Measurements from ENCODE around the gene NPAS2.

Gene NPAS2

GRCh38 chr2:100818606-100819369 lies 1.2 kb upstream of the NPAS2 start:
- no peak for DNase-seq
- no peak overlapping the region for H3K4me3 ChIP-seq (ENCODE audit: low read length)
- no peaks in the 10 kb centered on the region for H4K20me1 ChIP-seq (ENCODE audit: insufficient read depth, low read length)
- H3K9me2 ChIP-seq (replicated peaks; ENCODE audit: insufficient read depth, low read length) = no peaks in the 10 kb centered on the region
- H3K9me3 ChIP-seq (replicated peaks; ENCODE audit: insufficient read depth, low read length) = no peaks in the 10 kb centered on the region
- no peak overlapping the region for H3K9ac ChIP-seq (ENCODE audit: low read length)
- H3K4me1 ChIP-seq (ENCODE audit: low read length) = 0 out of 2 replicates have a peak, but pooled peaks cover 3% of the 10 kb centered on the region
- H3K27me3 ChIP-seq (replicated peaks; ENCODE audit: insufficient read depth, low read length) = no peaks in the 10 kb centered on the region
- H3K36me3 ChIP-seq (replicated peaks; ENCODE audit: insufficient read depth, low read length) = no peaks in the 10 kb centered on the region
- no peak for TF ChIP-seq EZH2 (optimal IDR thresholded peaks at IDR 0.05; ENCODE audit: low read depth, low read length)
- TF ChIP-seq CTCF (IDR thresholded peaks at IDR 0.05; ENCODE audit: low read length) = no peak
- TF ChIP-seq EZH2phosphoT487 (IDR thresholded peaks at IDR 0.05; ENCODE audit: low read length) = no peak
- no peaks in the 10 kb centered on the region for H3K79me2 ChIP-seq (ENCODE audit: low read length)
- H3F3A ChIP-seq (ENCODE audit: insufficient read depth, low read length) = no peaks in the 10 kb centered on the region
- H2AFZ ChIP-seq (ENCODE audit: low read length) = no peak overlapping the region
- H3K27ac ChIP-seq (ENCODE audit: low read length) = no peak overlapping the region
- no peak overlapping the region for H3K4me2 ChIP-seq (ENCODE audit: low read depth, low read length)

- Histone ChIP-seq H3F3A (ENCODE audit: insufficient read depth, low read length) (no peaks in the 10 kb centered on the region), H3K4me2 (ENCODE audit: low read depth, low read length) (no peak overlapping the region), H3K4me1 (ENCODE audit: low read length) (no peaks in the 10 kb centered on the region), H3K79me2 (ENCODE audit: low read length) (no peaks in the 10 kb centered on the region), H3K36me3 (replicated peaks; ENCODE audit: insufficient read depth, low read length) (no peaks in the 10 kb centered on the region), H3K27ac (ENCODE audit: low read length) (no peak overlapping the region), H3K4me3 (ENCODE audit: low read length) (no peak overlapping the region), H3K9me3 (replicated peaks; ENCODE audit: insufficient read depth, low read length) (no peaks in the 10 kb centered on the region), H2AFZ (ENCODE audit: low read length) (no peak overlapping the region), H3K9me2 (replicated peaks; ENCODE audit: insufficient read depth, low read length) (no peaks in the 10 kb centered on the region), H3K27me3 (replicated peaks; ENCODE audit: insufficient read depth, low read length) (no peaks in the 10 kb centered on the region), H4K20me1 (ENCODE audit: insufficient read depth, low read length) (no peaks in the 10 kb centered on the region), H3K9ac (ENCODE audit: low read length) (no peak overlapping the region)
- no peak for TF ChIP-seq EZH2 (optimal IDR thresholded peaks at IDR 0.05; ENCODE audit: low read depth, low read length)
- no peak for DNase-seq
Observed at GRCh38 chr2:100820273-100820522, 259 bp downstream of the NPAS2 start.

- Histone ChIP-seq H3K9me2 (replicated peaks; ENCODE audit: insufficient read depth, low read length) (no peaks in the 10 kb centered on the region), H3K27me3 (replicated peaks; ENCODE audit: insufficient read depth, low read length) (no peaks in the 10 kb centered on the region), H4K20me1 (ENCODE audit: insufficient read depth, low read length) (no peaks in the 10 kb centered on the region), H3K36me3 (replicated peaks; ENCODE audit: insufficient read depth, low read length) (no peaks in the 10 kb centered on the region), H3F3A (ENCODE audit: insufficient read depth, low read length) (no peaks in the 10 kb centered on the region), H3K4me1 (ENCODE audit: low read length) (no peaks in the 10 kb centered on the region), H3K4me3 (ENCODE audit: low read length) (no peak overlapping the region), H2AFZ (ENCODE audit: low read length) (no peak overlapping the region), H3K9ac (ENCODE audit: low read length) (no peak overlapping the region), H3K79me2 (ENCODE audit: low read length) (no peaks in the 10 kb centered on the region), H3K9me3 (replicated peaks; ENCODE audit: insufficient read depth, low read length) (no peaks in the 10 kb centered on the region), H3K4me2 (ENCODE audit: low read depth, low read length) (no peak overlapping the region), H3K27ac (ENCODE audit: low read length) (no peak overlapping the region)
- no peak for TF ChIP-seq EZH2 (optimal IDR thresholded peaks at IDR 0.05; ENCODE audit: low read depth, low read length)
- no peak for TF ChIP-seq CTCF (IDR thresholded peaks at IDR 0.05; ENCODE audit: low read length)
- TF ChIP-seq EZH2phosphoT487 (IDR thresholded peaks at IDR 0.05; ENCODE audit: low read length) = no peak
- DNase-seq = no peak
Observed at GRCh38 chr2:100820523-100821254, 750 bp downstream of the NPAS2 start.

All from MM.1S (cell line).